Measurements from ENCODE around the gene PARD3B.

The PARD3B gene

GRCh38 chr2:205091411-205091810 lies 546.1 kb downstream of the PARD3B start:
- no peak for FAIRE-seq

GRCh38 chr2:205094031-205094430 lies 548.8 kb downstream of the PARD3B start:
- DNase-seq (ENCODE audit: low spot score) (no peak), FAIRE-seq (no peak)

More at GRCh38 chr2:205091411-205091810, 546.1 kb downstream of the PARD3B start:
- DNase-seq (ENCODE audit: low spot score): no peak

GRCh38 chr2:205103699-205104098 lies 558.4 kb downstream of the PARD3B start:
- DNase-seq (ENCODE audit: low spot score): no peak
- FAIRE-seq: no peak

GRCh38 chr2:205107810-205108209 lies 562.5 kb downstream of the PARD3B start:
- no peak for FAIRE-seq
- no peak for DNase-seq (ENCODE audit: low spot score)

GRCh38 chr2:205115511-205115910 lies 570.2 kb downstream of the PARD3B start:
- FAIRE-seq: no peak

GRCh38 chr2:205117125-205117524 lies 571.9 kb downstream of the PARD3B start:
- no peak for FAIRE-seq

More at GRCh38 chr2:205115511-205115910, 570.2 kb downstream of the PARD3B start:
- no peak for DNase-seq (ENCODE audit: low spot score)

GRCh38 chr2:205119136-205119535 lies 573.9 kb downstream of the PARD3B start:
- peak; percentile 47 for FAIRE-seq
- DNase-seq (ENCODE audit: low spot score): peak; percentile 25

More at GRCh38 chr2:205117125-205117524, 571.9 kb downstream of the PARD3B start:
- no peak for DNase-seq (ENCODE audit: low spot score)

- DNase-seq (ENCODE audit: low spot score): no peak
- FAIRE-seq: no peak
These were observed 583.5 kb downstream of the PARD3B start for GRCh38 chr2:205128726-205129125.

GRCh38 chr2:205129531-205129930 lies 584.3 kb downstream of the PARD3B start:
- DNase-seq (ENCODE audit: low spot score) (no peak), FAIRE-seq (no peak)

GRCh38 chr2:205130111-205130829 lies 585.0 kb downstream of the PARD3B start:
- FAIRE-seq (no peak), DNase-seq (ENCODE audit: low spot score) (no peak)

GRCh38 chr2:205133544-205133943 lies 588.3 kb downstream of the PARD3B start:
- no peak for DNase-seq (ENCODE audit: low spot score)
- FAIRE-seq: no peak

- FAIRE-seq: no peak
- no peak for DNase-seq (ENCODE audit: low spot score)
These were observed 593.5 kb downstream of the PARD3B start for GRCh38 chr2:205138735-205139134.

GRCh38 chr2:205139822-205140463 lies 594.7 kb downstream of the PARD3B start:
- FAIRE-seq (no peak), DNase-seq (ENCODE audit: low spot score) (no peak)

GRCh38 chr2:205141381-205141780 lies 596.1 kb downstream of the PARD3B start:
- no peak for DNase-seq (ENCODE audit: low spot score)
- no peak for FAIRE-seq

- FAIRE-seq: no peak
- DNase-seq (ENCODE audit: low spot score): no peak
These were observed 600.6 kb downstream of the PARD3B start for GRCh38 chr2:205145888-205146287.

GRCh38 chr2:205148755-205149154 lies 603.5 kb downstream of the PARD3B start:
- DNase-seq (ENCODE audit: low spot score) (no peak), FAIRE-seq (no peak)

GRCh38 chr2:205156457-205156856 lies 611.2 kb downstream of the PARD3B start:
- FAIRE-seq (no peak), DNase-seq (ENCODE audit: low spot score) (no peak)

GRCh38 chr2:205158404-205158803 lies 613.1 kb downstream of the PARD3B start:
- FAIRE-seq: no peak
- DNase-seq (ENCODE audit: low spot score): no peak

GRCh38 chr2:205161156-205161839 lies 616.0 kb downstream of the PARD3B start:
- DNase-seq (ENCODE audit: low spot score) (no peak), FAIRE-seq (no peak)

- DNase-seq (ENCODE audit: low spot score) (no peak), FAIRE-seq (no peak)
These were observed 621.5 kb downstream of the PARD3B start for GRCh38 chr2:205166745-205167144.

GRCh38 chr2:205169012-205169411 lies 623.7 kb downstream of the PARD3B start:
- no peak for DNase-seq (ENCODE audit: low spot score)
- no peak for FAIRE-seq

GRCh38 chr2:205169464-205169863 lies 624.2 kb downstream of the PARD3B start:
- DNase-seq (ENCODE audit: low spot score) (no peak), FAIRE-seq (no peak)

Measured in RCC 7860 (cell line).